HepG2 (cell line): ENCODE data around the gene POTEG.
"Not testable (repeated sequence)": the region's sequence is repeated elsewhere in the genome, so short reads cannot be mapped to it uniquely, and the experiment has no call there.

Source experiments
- CBFB ChIP-seq: sonication (generic); formaldehyde crosslinking; IDR thresholded peaks from 2 replicates; pipeline ENCODE4 v1.4.0; 2020; ENCODE audit warnings: missing genetic modification reagents
- EZH2 ChIP-seq: conservative IDR thresholded peaks from 2 replicates; pipeline ENCODE4 v1.6.1; 2012; ENCODE audit warnings: mild to moderate bottlenecking, low read depth, low read length, moderate library complexity
- PITX1 ChIP-seq: sonication (generic); formaldehyde crosslinking; IDR thresholded peaks from 2 replicates; pipeline ENCODE4 v1.5.1; 2020; ENCODE audit warnings: mild to moderate bottlenecking, missing genetic modification reagents
- POLR2A ChIP-seq, 2 experiments: IDR thresholded peaks; 2 replicates each; pipeline ENCODE4 v1.6.1; 2011; ENCODE audit warnings: low read depth in 2 of 2, low read length in 2 of 2, mild to moderate bottlenecking in 1 of 2, moderate library complexity in 1 of 2; ENCODE audit not compliant: insufficient read depth in 1 of 2
- SIN3A ChIP-seq: IDR thresholded peaks from 2 replicates; pipeline ENCODE4 v1.6.1; 2011; ENCODE audit warnings: low read depth, mild to moderate bottlenecking, control low read depth, low read length, borderline replicate concordance
- ZNF432 ChIP-seq: sonication (generic); formaldehyde crosslinking; IDR thresholded peaks from 2 replicates; pipeline ENCODE4 v1.5.0; 2020; ENCODE audit warnings: missing genetic modification reagents, mild to moderate bottlenecking, borderline replicate concordance
- TF ChIP-seq, protein P1 (sequence below): sonication (generic); formaldehyde crosslinking; IDR thresholded peaks from 2 replicates; pipeline ENCODE4 v1.5.0; 2020; ENCODE audit warnings: mild to moderate bottlenecking, missing genetic modification reagents, moderate library complexity

DNA sequence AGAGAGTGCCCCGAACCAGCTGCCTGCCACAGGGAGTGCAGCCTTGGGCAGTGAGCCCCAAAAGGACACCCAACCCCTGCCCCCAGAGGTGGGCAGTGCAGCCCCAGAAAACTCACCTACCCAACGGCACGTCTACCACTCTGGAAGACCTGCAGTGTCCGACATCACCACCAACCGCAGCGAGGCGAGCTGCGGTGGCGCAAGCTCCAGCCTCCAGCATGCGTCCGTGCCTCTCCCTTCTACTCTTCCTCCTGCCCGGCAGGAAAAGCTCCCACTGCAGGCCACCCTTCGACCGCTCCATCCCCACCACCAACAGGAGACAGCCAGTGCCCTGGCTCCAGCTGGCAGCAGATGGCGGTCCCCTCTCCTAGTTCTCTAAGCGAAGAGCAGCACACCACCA lies 47.3 kb upstream of the POTEG start:
- TF ChIP-seq, protein P1, sequence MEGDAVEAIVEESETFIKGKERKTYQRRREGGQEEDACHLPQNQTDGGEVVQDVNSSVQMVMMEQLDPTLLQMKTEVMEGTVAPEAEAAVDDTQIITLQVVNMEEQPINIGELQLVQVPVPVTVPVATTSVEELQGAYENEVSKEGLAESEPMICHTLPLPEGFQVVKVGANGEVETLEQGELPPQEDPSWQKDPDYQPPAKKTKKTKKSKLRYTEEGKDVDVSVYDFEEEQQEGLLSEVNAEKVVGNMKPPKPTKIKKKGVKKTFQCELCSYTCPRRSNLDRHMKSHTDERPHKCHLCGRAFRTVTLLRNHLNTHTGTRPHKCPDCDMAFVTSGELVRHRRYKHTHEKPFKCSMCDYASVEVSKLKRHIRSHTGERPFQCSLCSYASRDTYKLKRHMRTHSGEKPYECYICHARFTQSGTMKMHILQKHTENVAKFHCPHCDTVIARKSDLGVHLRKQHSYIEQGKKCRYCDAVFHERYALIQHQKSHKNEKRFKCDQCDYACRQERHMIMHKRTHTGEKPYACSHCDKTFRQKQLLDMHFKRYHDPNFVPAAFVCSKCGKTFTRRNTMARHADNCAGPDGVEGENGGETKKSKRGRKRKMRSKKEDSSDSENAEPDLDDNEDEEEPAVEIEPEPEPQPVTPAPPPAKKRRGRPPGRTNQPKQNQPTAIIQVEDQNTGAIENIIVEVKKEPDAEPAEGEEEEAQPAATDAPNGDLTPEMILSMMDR (CRISPR knock-in tag), result not testable (repeated sequence)
- TF ChIP-seq ZNF432; EZH2; POLR2A (IDR thresholded peaks at IDR 0.05; ENCODE audit: insufficient read depth in 1 of 2, low read depth in 2 of 2, low read length in 2 of 2); SIN3A; CBFB (CRISPR knock-in tag); PITX1 (CRISPR knock-in tag): not testable (repeated sequence)
